ENCODE results near the gene BBS2.

Gene BBS2, protein sequence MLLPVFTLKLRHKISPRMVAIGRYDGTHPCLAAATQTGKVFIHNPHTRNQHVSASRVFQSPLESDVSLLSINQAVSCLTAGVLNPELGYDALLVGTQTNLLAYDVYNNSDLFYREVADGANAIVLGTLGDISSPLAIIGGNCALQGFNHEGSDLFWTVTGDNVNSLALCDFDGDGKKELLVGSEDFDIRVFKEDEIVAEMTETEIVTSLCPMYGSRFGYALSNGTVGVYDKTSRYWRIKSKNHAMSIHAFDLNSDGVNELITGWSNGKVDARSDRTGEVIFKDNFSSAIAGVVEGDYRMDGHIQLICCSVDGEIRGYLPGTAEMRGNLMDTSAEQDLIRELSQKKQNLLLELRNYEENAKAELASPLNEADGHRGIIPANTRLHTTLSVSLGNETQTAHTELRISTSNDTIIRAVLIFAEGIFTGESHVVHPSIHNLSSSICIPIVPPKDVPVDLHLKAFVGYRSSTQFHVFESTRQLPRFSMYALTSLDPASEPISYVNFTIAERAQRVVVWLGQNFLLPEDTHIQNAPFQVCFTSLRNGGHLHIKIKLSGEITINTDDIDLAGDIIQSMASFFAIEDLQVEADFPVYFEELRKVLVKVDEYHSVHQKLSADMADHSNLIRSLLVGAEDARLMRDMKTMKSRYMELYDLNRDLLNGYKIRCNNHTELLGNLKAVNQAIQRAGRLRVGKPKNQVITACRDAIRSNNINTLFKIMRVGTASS

DNA sequence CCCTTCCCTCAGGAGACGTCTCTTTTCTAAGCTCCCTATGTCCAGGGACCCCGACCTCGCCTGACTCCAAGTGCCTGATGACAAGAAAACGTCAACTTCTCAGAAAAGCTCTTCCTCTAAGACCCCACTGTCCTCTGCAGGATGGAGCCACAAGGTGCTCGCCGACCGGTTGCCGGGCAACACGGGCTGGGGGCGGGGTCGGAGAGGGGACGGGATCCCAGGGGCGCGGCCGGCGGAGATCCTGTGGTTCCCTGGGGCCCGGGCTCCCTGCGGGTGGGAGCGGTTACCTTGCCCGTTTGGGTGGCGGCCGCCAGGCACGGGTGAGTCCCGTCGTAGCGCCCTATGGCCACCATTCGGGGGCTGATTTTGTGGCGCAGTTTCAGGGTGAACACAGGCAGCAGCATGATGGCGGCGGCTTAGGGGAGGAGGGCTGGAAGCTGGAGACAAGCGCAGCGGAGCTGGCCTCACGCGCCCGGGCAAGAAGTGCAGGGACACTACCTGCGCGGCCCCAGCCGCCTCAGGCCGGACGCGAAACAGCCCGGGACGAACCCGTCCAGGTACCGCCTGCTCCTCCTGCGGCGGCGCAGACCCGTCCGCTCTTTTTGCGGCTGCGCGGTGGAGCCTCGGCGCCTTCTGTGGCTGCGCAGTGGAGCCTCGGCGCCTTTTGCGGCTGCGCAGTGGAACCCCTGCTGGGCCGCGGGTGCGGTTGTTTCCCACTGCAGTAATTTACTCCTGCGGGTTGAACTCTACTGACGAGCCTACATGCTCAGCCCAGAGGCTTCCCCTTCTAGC, at the start of gene BBS2:
Gene BBS2 (minus strand): TSS at position 566 of the 792 bp plus-strand sequence. CDS start 162 bp downstream, at position 404.
- peak within 1 kb of the TSS; percentile 95 for H3K4me3 ChIP-seq (ENCODE audit: low read length)
- TF ChIP-seq, protein P1, sequence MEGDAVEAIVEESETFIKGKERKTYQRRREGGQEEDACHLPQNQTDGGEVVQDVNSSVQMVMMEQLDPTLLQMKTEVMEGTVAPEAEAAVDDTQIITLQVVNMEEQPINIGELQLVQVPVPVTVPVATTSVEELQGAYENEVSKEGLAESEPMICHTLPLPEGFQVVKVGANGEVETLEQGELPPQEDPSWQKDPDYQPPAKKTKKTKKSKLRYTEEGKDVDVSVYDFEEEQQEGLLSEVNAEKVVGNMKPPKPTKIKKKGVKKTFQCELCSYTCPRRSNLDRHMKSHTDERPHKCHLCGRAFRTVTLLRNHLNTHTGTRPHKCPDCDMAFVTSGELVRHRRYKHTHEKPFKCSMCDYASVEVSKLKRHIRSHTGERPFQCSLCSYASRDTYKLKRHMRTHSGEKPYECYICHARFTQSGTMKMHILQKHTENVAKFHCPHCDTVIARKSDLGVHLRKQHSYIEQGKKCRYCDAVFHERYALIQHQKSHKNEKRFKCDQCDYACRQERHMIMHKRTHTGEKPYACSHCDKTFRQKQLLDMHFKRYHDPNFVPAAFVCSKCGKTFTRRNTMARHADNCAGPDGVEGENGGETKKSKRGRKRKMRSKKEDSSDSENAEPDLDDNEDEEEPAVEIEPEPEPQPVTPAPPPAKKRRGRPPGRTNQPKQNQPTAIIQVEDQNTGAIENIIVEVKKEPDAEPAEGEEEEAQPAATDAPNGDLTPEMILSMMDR (conservative IDR thresholded peaks at IDR 0.05; ENCODE audit: low read depth, low read length): no peak
- no peak for DNase-seq (ENCODE audit: low read depth)

DNA sequence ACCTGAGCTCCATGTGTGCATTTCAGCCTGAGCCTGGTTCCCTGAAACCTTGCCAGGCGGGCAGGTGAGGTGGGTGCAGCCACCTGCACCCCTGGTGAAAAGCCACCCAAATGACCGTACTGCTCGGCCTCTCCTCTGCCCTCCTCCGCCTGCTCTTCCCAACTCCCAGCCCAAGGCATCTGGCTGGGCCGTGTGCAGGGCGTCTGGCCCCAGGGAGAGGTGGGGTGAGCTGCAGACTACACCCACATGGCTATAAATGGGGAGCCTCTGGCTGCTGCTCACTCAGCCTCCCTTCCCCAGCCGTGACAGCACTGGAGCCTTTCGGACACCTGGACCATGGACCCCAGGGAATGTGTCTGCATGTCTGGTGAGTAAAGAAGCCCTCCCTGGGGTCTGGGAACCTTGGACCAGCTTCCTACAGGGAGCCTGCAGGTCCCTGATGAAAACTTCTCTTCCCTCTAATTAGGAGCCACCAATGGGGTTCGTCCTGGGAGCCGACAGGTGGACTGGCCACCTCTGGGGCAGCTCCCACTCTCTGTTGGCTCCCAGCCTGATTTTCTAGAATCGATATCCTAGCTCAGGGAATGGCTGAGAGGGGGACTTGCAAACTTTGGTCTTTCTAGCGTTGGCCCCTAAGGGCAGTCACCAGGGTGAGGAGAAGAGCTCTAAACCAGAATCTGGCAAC, 45.1 kb upstream of the BBS2 start, which contains the start of gene MT4:
Gene MT4 (plus strand): TSS at position 281 of the 685 bp plus-strand sequence. CDS start 56 bp downstream, at position 337.
- no peak within 1 kb of the TSS for H3K4me3 ChIP-seq (ENCODE audit: low read length)
- no peak for DNase-seq (ENCODE audit: low read depth)
- TF ChIP-seq, protein P1 (conservative IDR thresholded peaks at IDR 0.05; ENCODE audit: low read depth, low read length): no peak

DNA sequence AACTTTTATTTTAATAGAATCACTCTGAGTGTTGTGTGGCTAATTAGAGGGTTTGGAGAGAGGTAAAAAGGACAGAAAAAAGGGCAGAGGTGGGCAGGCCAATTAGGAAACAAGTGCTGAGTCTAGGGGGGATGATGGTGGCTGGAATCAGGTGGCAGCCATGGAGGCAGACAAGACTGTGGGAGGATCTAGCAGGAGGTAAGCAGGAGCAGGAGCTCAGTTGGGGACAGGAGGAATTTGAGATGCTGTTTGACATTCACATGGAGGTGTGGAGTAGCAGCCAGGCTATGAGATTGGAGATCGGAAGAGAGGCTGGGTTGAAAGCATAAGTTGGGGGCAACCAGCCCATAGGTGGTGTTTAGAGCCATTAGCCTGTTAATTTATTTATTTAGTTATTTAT, 41.3 kb upstream of the BBS2 start:
- TF ChIP-seq, protein P1 (conservative IDR thresholded peaks at IDR 0.05; ENCODE audit: low read depth, low read length): no peak
- no peak overlapping the region for H3K4me3 ChIP-seq (ENCODE audit: low read length)
- DNase-seq (ENCODE audit: low read depth): no peak

DNA sequence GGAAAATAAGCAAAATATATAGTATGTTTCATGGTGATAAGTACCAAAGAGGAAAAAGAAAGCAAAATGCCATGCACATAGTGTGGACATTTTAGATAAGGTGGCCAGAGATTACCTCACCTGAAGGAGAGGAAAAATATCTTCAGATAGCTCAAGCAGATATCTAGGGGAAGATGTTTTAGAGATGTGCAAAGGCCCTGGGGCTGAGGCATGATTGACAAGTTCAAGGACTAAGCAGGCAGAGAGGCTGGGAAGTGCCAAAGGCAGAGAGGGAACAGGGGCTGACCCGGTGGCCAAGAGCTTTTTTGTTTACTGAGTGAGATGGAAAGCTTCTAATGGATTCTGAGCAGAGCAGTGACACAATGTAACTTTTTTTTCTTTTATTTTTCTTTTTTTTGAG, 40.6 kb upstream of the BBS2 start:
- no peak overlapping the region for H3K4me3 ChIP-seq (ENCODE audit: low read length)
- no peak for DNase-seq (ENCODE audit: low read depth)
- TF ChIP-seq, protein P1 (conservative IDR thresholded peaks at IDR 0.05; ENCODE audit: low read depth, low read length): no peak

DNA sequence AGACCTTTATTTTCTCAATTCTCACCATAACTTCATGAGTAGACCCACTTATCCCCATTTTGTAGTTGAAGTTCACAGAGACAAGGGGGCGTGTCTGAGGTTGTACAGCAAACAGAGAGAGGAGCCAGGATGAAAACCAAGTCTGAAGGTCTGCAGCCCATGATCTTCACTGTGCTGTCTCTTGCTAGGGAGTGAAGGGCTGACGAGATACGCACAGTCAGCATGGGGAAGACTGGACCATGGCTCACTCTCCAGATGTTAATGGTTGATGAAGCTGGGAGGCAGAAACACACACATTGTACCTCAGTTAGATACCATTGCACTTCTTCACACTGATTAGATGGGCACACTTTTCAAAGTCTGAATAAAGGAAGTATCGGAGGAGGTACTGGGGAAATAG, 39.3 kb upstream of the BBS2 start:
- TF ChIP-seq, protein P1 (conservative IDR thresholded peaks at IDR 0.05; ENCODE audit: low read depth, low read length): no peak

DNA sequence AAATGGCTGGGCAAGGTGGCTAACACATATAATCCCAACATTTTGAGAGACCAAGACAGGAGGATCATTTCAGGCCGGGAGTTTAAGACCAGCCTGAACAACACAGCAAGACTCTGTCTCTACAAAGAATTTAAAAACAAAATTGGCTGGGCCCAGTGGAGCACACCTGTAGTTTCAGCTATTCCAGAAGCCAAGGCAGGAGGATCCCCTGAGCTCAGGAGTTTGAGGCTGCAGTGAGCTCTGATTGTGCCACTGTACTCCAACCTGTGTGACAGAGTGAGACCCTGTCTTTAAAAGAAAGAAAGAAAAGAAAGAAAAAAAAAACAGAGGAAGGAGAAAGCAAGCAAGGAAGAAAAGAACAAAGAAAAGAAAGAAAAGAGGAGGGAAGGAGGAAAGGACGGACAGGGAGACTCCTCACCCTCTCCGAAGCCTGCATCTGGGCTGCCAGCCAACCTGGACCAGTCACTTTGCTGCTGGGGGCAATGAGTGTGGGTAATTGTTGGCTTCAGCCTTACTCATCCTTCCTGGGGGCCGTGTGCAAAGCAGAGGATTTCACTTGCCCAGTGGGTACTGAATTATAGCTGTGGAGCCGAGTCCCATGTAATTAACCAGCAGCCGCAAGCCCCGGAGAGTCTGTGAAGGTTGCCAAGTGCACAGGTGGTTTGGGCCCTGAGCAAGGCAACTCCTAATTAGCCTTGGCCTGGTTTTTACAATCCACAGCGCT, 38.4 kb upstream of the BBS2 start:
- no peak for DNase-seq (ENCODE audit: low read depth)
- TF ChIP-seq, protein P1 (conservative IDR thresholded peaks at IDR 0.05; ENCODE audit: low read depth, low read length): no peak

More for the DNA sequence above, 39.3 kb upstream of the BBS2 start:
- no peak for DNase-seq (ENCODE audit: low read depth)
- H3K4me3 ChIP-seq (ENCODE audit: low read length): no peak overlapping the region

More for the DNA sequence above, 38.4 kb upstream of the BBS2 start:
- no peak overlapping the region for H3K4me3 ChIP-seq (ENCODE audit: low read length)

All from retinal pigment epithelial cell (primary cell).